ENCODE data around the gene ANKRD24.
"Not testable (repeated sequence)": the region's sequence is repeated elsewhere in the genome, so short reads cannot be mapped to it uniquely, and the experiment has no call there.

The ANKRD24 gene

GRCh38 chr19:4267901-4268815 is 85.7 kb downstream of the ANKRD24 start:
- no peak for DNase-seq (ENCODE audit: low read depth in 2 of 2)

- DNase-seq (ENCODE audit: low read depth in 2 of 2) = no peak
These were observed 86.4 kb downstream of the ANKRD24 start for GRCh38 chr19:4268816-4269430.

- DNase-seq (ENCODE audit: low read depth in 2 of 2) = no peak
These were observed 90.4 kb downstream of the ANKRD24 start for GRCh38 chr19:4272894-4273293.

GRCh38 chr19:4274321-4274686 is 91.8 kb downstream of the ANKRD24 start:
- DNase-seq (ENCODE audit: low read depth in 2 of 2) = not testable (repeated sequence)
